ENCODE data around the gene SOX5. TPM values are rescaled to one million over a fixed set of nuclear protein-coding genes. Genes with fewer than 3 reads are reported as not detected.
"Not testable (repeated sequence)": the region's sequence is repeated elsewhere in the genome, so short reads cannot be mapped to it uniquely, and the experiment has no call there.

Gene SOX5
- total and polyA plus RNA-seq, 2 experiments from 2014 or later, result 1.0 to 4.7 TPM

- not testable (repeated sequence) for H2AFZ ChIP-seq; H4K20me1 ChIP-seq (replicated peaks; ENCODE audit: insufficient read depth); DNase-seq (ENCODE audit: low spot score); H3F3A ChIP-seq (replicated peaks; ENCODE audit: low read depth); H3K27me3 ChIP-seq (ENCODE audit: insufficient read depth); H3K9me3 Mint-ChIP-seq; H3K36me3 ChIP-seq (ENCODE audit: insufficient read depth); H3K4me2 ChIP-seq; ATAC-seq; H3K9me2 ChIP-seq (ENCODE audit: insufficient read depth); H3K4me3 ChIP-seq; H3K4me1 ChIP-seq (ENCODE audit: insufficient read depth); H3K27ac Mint-ChIP-seq; H3K4me3 Mint-ChIP-seq; H3K27me3 Mint-ChIP-seq (ENCODE audit: insufficient read depth, low read depth, poor library complexity); H3K4me1 Mint-ChIP-seq; H3K79me2 ChIP-seq (replicated peaks; ENCODE audit: insufficient read depth); H3K27ac ChIP-seq (ENCODE audit: low read depth)
- peaks cover 11% of the 10 kb centered on the region; the same call in 2 of the 3 replicates for H3K36me3 Mint-ChIP-seq (ENCODE audit: low read depth)
Measured at GRCh38 chr12:23509832-23510231, 439.6 kb downstream of the SOX5 start.

- H3K79me2 ChIP-seq (replicated peaks; ENCODE audit: insufficient read depth); H3K27ac Mint-ChIP-seq; H3K36me3 ChIP-seq (ENCODE audit: insufficient read depth); H3K27me3 ChIP-seq (ENCODE audit: insufficient read depth); DNase-seq (ENCODE audit: low spot score); H3K27ac ChIP-seq (ENCODE audit: low read depth); H3K4me2 ChIP-seq; H4K20me1 ChIP-seq (replicated peaks; ENCODE audit: insufficient read depth); H3F3A ChIP-seq (replicated peaks; ENCODE audit: low read depth); H3K27me3 Mint-ChIP-seq (ENCODE audit: insufficient read depth, low read depth, poor library complexity); H3K4me3 ChIP-seq; H3K9me3 Mint-ChIP-seq; ATAC-seq; H2AFZ ChIP-seq; H3K9me2 ChIP-seq (ENCODE audit: insufficient read depth); H3K4me3 Mint-ChIP-seq: not testable (repeated sequence)
- peaks cover 16% of the 10 kb centered on the region; the same call in 2 of the 3 replicates for H3K36me3 Mint-ChIP-seq (ENCODE audit: low read depth)
- peaks cover 29% of the 10 kb centered on the region for H3K4me1 ChIP-seq (ENCODE audit: insufficient read depth)
- H3K4me1 Mint-ChIP-seq, result peaks cover 22% of the 10 kb centered on the region
Measured at GRCh38 chr12:23507785-23508184, 441.7 kb downstream of the SOX5 start.

- not testable (repeated sequence) for H3K36me3 ChIP-seq (ENCODE audit: insufficient read depth); H3K9me3 Mint-ChIP-seq; ATAC-seq; H4K20me1 ChIP-seq (replicated peaks; ENCODE audit: insufficient read depth); H3F3A ChIP-seq (replicated peaks; ENCODE audit: low read depth); H3K27ac Mint-ChIP-seq; H3K27me3 Mint-ChIP-seq (ENCODE audit: insufficient read depth, low read depth, poor library complexity); H3K79me2 ChIP-seq (replicated peaks; ENCODE audit: insufficient read depth); H3K4me3 ChIP-seq; DNase-seq (ENCODE audit: low spot score); H3K27me3 ChIP-seq (ENCODE audit: insufficient read depth); H3K27ac ChIP-seq (ENCODE audit: low read depth); H2AFZ ChIP-seq
- Mint-ChIP-seq H3K36me3 (ENCODE audit: low read depth) (peaks cover 16% of the 10 kb centered on the region; the same call in 2 of the 3 replicates), H3K4me1 (peaks cover 26% of the 10 kb centered on the region), H3K4me3 (0 out of 3 replicates have a peak overlapping the region, but pooled peaks have one; percentile 5)
- H3K4me2 ChIP-seq, result peak overlapping the region; percentile 40; the same call in 1 of the 2 replicates
- peaks cover 31% of the 10 kb centered on the region for H3K4me1 ChIP-seq (ENCODE audit: insufficient read depth)
- H3K9me2 ChIP-seq (ENCODE audit: insufficient read depth), result peaks cover 17% of the 10 kb centered on the region
Measured at GRCh38 chr12:23505736-23506135, 443.7 kb downstream of the SOX5 start.

GRCh38 chr12:23504641-23505399 lies 444.6 kb downstream of the SOX5 start:
- Histone ChIP-seq H3K4me3 (no peak overlapping the region), H3K79me2 (replicated peaks; ENCODE audit: insufficient read depth) (no peaks in the 10 kb centered on the region), H3K4me2 (peak overlapping the region; percentile 29), H3K4me1 (ENCODE audit: insufficient read depth) (peaks cover 31% of the 10 kb centered on the region), H3F3A (replicated peaks; ENCODE audit: low read depth) (no peaks in the 10 kb centered on the region), H3K36me3 (ENCODE audit: insufficient read depth) (no peaks in the 10 kb centered on the region), H3K27ac (ENCODE audit: low read depth) (0 out of 2 replicates have a peak overlapping the region, but pooled peaks have one; percentile 28), H2AFZ (no peak overlapping the region), H3K27me3 (ENCODE audit: insufficient read depth) (no peaks in the 10 kb centered on the region), H3K9me2 (ENCODE audit: insufficient read depth) (peaks cover 18% of the 10 kb centered on the region), H4K20me1 (replicated peaks; ENCODE audit: insufficient read depth) (no peaks in the 10 kb centered on the region)
- Mint-ChIP-seq H3K9me3 (no peaks in the 10 kb centered on the region; the same call in 2 of the 3 replicates), H3K4me1 (peaks cover 26% of the 10 kb centered on the region), H3K36me3 (ENCODE audit: low read depth) (peaks cover 10% of the 10 kb centered on the region; the same call in 2 of the 3 replicates), H3K4me3 (no peak overlapping the region; the same call in 2 of the 3 replicates), H3K27ac (peak overlapping the region; percentile 62; the same call in 1 of the 2 replicates), H3K27me3 (ENCODE audit: insufficient read depth, low read depth, poor library complexity) (no peaks in the 10 kb centered on the region)
- peak; percentile 89 for ATAC-seq
- peak; percentile 37 for DNase-seq (ENCODE audit: low spot score)
- no peak for TF ChIP-seq ZNF331 (CRISPR knock-in tag; IDR thresholded peaks at IDR 0.05; ENCODE audit: low read depth)
- TF ChIP-seq REST (IDR thresholded peaks at IDR 0.05; ENCODE audit: unreplicated experiment), result no peak
- no peak for TF ChIP-seq EZH2 (IDR thresholded peaks at IDR 0.05; ENCODE audit: low read depth, unreplicated experiment)
- TF ChIP-seq ZNF114 (CRISPR knock-in tag; IDR thresholded peaks at IDR 0.05), result no peak
- no peak for TF ChIP-seq JUNB (IDR thresholded peaks at IDR 0.05; ENCODE audit: unreplicated experiment)
- TF ChIP-seq POLR2AphosphoS5 (IDR thresholded peaks at IDR 0.05; ENCODE audit: low read depth), result no peak
- TF ChIP-seq CTCF (conservative IDR thresholded peaks at IDR 0.05; ENCODE audit: low read depth in 2 of 2), result no peak
- TF ChIP-seq NANOG (IDR thresholded peaks at IDR 0.05; ENCODE audit: borderline replicate concordance), result no peak
